Measurements from ENCODE around the gene POU1F1. TPM values are rescaled to one million over a fixed set of nuclear protein-coding genes. Genes with fewer than 3 reads are reported as not detected.
"Not testable (repeated sequence)": the region's sequence is repeated elsewhere in the genome, so short reads cannot be mapped to it uniquely, and the experiment has no call there.

The POU1F1 gene
- total and polyA plus RNA-seq, 2 donors, result 0.11 to 0.28 TPM

DNA sequence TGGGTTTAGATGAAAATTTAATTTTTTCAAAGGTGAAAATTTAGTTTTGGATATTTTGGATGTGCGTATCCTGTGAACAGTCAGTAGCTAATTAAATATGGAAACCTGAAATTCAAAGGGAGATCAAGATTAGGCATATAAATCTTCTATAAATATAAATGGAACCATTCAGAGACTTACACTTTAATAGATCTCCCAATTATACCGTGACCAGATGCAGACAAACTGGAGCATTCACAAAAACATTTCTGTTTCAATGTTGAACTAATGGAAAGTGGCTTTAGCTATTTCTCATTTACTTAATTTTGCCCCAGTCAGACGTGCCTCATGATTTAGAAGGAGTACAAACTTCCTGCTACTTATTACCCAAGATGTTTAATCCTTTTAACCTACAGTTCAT is 29.1 kb upstream of the POU1F1 start:
- H3K4me3 ChIP-seq (ENCODE audit: low read length in 2 of 2), result no peak overlapping the region
- 93% methylated on average over 3 of the region's 3 CpGs for WGBS
- no peaks in the 10 kb centered on the region for H3K27me3 ChIP-seq (ENCODE audit: control insufficient read depth in 2 of 2, insufficient read depth in 1 of 2, low read length in 1 of 2)
- H3K4me1 ChIP-seq (ENCODE audit: control insufficient read depth in 2 of 2, insufficient read depth in 2 of 2, low read length in 2 of 2), result no peaks in the 10 kb centered on the region
- no peaks in the 10 kb centered on the region for H3K36me3 ChIP-seq (ENCODE audit: control insufficient read depth in 2 of 2, insufficient read depth in 2 of 2, low read length in 1 of 2)
- no peak for DNase-seq (ENCODE audit: low read depth in 6 of 9, low spot score in 9 of 9)
- no peak overlapping the region for H3K27ac ChIP-seq (ENCODE audit: low read depth in 1 of 2, low read length in 1 of 2)
- H3K9me3 ChIP-seq (ENCODE audit: control insufficient read depth in 2 of 2, insufficient read depth in 1 of 2, low read length in 1 of 2), result no peaks in the 10 kb centered on the region

DNA sequence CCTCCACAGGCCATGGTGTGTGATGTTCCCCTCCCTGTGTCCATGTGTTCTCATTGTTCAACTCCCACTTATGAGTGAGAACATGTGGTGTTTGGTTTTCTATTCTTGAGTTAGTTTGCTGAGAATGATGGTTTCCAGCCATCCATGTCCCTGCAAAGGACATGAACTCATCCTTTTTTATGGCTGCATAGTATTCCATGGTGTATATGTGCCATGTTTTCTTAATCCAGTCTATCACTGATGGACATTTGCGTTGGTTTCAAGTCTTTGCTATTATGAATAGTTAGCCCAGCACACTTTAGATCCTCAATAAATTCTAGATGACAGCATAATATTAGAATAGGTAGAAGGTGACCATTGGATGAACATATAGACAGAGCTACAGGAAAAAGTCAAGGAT is 28.6 kb upstream of the POU1F1 start:
- WGBS, result 96% methylated on average over 1 of the region's 1 CpG
- not testable (repeated sequence) for DNase-seq (ENCODE audit: low read depth in 6 of 9, low spot score in 9 of 9); H3K4me3 ChIP-seq (ENCODE audit: low read length in 2 of 2); H3K27ac ChIP-seq (ENCODE audit: low read depth in 1 of 2, low read length in 1 of 2); H3K4me1 ChIP-seq (ENCODE audit: control insufficient read depth in 2 of 2, insufficient read depth in 2 of 2, low read length in 2 of 2); H3K36me3 ChIP-seq (ENCODE audit: control insufficient read depth in 2 of 2, insufficient read depth in 2 of 2, low read length in 1 of 2); H3K9me3 ChIP-seq (ENCODE audit: control insufficient read depth in 2 of 2, insufficient read depth in 1 of 2, low read length in 1 of 2); H3K27me3 ChIP-seq (ENCODE audit: control insufficient read depth in 2 of 2, insufficient read depth in 1 of 2, low read length in 1 of 2)

DNA sequence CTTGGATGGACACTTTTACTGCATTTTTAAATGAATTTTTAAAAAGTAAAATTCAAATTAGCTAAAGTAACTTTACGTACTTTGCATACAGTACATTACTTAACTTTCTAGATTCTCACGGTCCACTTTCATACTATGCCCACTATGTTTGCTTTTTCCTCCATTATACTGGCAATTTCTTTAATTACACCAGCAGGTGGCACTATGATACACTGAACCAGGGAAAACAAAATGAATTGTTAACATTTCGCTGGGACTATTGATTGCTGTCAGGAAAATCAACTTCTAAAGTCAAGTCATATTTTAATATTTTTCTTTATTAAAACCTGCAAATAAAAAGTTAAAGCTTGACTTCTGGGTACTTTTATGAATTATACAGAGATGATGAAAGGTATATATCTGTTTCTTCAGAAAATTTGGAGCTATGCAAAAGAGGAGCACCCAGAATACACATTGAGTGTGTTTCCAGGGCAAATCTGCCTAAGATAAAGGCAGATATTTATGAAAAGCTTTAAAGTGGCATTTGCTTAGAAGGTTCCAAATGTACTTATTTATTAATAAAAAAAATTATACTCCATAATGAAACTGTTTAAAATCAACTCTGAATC is 21.8 kb upstream of the POU1F1 start:
- Histone ChIP-seq H3K27ac (ENCODE audit: low read depth in 1 of 2, low read length in 1 of 2) (no peak overlapping the region), H3K4me1 (ENCODE audit: control insufficient read depth in 2 of 2, insufficient read depth in 2 of 2, low read length in 2 of 2) (no peaks in the 10 kb centered on the region), H3K4me3 (ENCODE audit: low read length in 2 of 2) (no peak overlapping the region), H3K36me3 (ENCODE audit: control insufficient read depth in 2 of 2, insufficient read depth in 2 of 2, low read length in 1 of 2) (no peaks in the 10 kb centered on the region), H3K27me3 (ENCODE audit: control insufficient read depth in 2 of 2, insufficient read depth in 1 of 2, low read length in 1 of 2) (no peaks in the 10 kb centered on the region), H3K9me3 (ENCODE audit: control insufficient read depth in 2 of 2, insufficient read depth in 1 of 2, low read length in 1 of 2) (no peaks in the 10 kb centered on the region)
- WGBS, result 42% methylated on average over 3 of the region's 3 CpGs
- DNase-seq (ENCODE audit: low read depth in 6 of 9, low spot score in 9 of 9), result peak; percentile 1 to 54 (median 18)

DNA sequence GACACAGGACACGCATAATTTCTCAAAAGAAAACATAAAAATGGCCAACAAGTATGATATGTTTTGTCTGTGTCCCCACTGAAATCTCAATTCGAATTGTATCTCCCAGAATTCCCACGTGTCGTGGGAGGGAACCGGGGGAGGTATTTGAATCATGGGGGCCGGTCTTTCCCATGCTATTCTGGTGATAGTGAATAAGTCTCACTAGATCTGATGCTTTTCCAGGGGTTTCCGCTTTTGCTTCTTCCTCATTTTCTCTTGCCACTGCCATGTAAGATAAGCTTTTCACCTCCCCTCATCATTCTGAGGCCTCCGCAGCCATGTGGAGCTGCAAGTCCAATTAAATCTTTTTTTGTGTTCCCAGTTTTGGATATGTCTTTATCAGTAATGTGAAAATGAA is 12.1 kb upstream of the POU1F1 start:
- Histone ChIP-seq H3K4me1 (ENCODE audit: control insufficient read depth in 2 of 2, insufficient read depth in 2 of 2, low read length in 2 of 2) (no peaks in the 10 kb centered on the region), H3K27ac (ENCODE audit: low read depth in 1 of 2, low read length in 1 of 2) (no peak overlapping the region), H3K9me3 (ENCODE audit: control insufficient read depth in 2 of 2, insufficient read depth in 1 of 2, low read length in 1 of 2) (no peaks in the 10 kb centered on the region), H3K4me3 (ENCODE audit: low read length in 2 of 2) (no peak overlapping the region), H3K27me3 (ENCODE audit: control insufficient read depth in 2 of 2, insufficient read depth in 1 of 2, low read length in 1 of 2) (no peaks in the 10 kb centered on the region), H3K36me3 (ENCODE audit: control insufficient read depth in 2 of 2, insufficient read depth in 2 of 2, low read length in 1 of 2) (no peaks in the 10 kb centered on the region)
- no peak for DNase-seq (ENCODE audit: low read depth in 6 of 9, low spot score in 9 of 9)
- WGBS, result 97% methylated on average over 8 of the region's 8 CpGs

DNA sequence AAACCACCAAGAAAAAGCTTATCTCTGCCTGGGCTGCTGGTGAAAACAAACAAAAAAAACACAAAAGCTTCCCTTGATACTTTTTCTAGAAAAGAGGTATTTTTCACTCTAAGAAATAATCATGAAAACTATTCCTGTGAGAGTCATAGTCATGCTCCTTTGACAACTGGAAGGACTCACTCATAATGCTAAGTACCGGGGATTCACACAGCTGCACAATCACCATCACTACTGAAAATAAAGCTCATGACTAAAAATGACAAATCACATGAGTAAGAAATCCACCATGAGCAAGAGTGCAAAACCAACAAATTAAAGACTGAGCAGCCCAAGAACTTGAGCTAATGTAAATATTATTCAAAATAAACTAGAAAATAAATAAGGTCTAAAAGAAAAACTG is 10.6 kb upstream of the POU1F1 start:
- no peak for DNase-seq (ENCODE audit: low read depth in 6 of 9, low spot score in 9 of 9)
- Histone ChIP-seq H3K27me3 (ENCODE audit: control insufficient read depth in 2 of 2, insufficient read depth in 1 of 2, low read length in 1 of 2) (no peaks in the 10 kb centered on the region), H3K4me1 (ENCODE audit: control insufficient read depth in 2 of 2, insufficient read depth in 2 of 2, low read length in 2 of 2) (no peaks in the 10 kb centered on the region), H3K9me3 (ENCODE audit: control insufficient read depth in 2 of 2, insufficient read depth in 1 of 2, low read length in 1 of 2) (no peaks in the 10 kb centered on the region), H3K27ac (ENCODE audit: low read depth in 1 of 2, low read length in 1 of 2) (no peak overlapping the region), H3K4me3 (ENCODE audit: low read length in 2 of 2) (no peak overlapping the region), H3K36me3 (ENCODE audit: control insufficient read depth in 2 of 2, insufficient read depth in 2 of 2, low read length in 1 of 2) (no peaks in the 10 kb centered on the region)
- WGBS, result 95% methylated on average over 1 of the region's 1 CpG

DNA sequence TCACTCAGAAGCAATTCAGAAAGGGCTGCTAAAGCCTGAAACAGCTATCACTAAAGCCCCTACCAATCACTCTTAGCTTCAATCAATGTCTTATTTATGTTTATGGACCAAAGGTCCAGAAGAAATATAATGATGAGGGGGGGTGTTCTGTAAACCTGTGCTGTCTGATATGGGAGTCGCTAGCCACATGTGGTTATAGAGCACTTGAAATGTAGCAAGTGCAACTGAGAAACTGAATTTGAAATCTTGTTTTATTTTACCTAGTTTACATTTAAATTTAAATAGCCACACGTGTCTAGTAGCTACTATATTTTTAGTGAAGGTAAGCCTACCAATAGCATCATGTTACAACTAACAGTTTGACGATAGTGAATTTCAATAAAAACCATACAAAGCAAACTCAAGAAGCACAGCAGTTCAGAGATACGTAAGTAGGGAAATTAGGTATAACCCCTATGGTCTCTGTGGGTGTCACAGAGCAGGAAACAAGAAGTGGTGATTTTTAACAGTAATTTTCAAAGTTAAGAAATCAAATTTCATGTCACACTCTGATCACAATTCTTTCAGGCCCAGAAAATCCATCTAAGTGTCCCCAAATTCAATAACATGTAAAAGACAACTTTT is 3.6 kb downstream of the POU1F1 start:
- H3K4me3 ChIP-seq (ENCODE audit: low read length in 2 of 2), result no peak overlapping the region
- H3K36me3 ChIP-seq (ENCODE audit: control insufficient read depth in 2 of 2, insufficient read depth in 2 of 2, low read length in 1 of 2), result no peaks in the 10 kb centered on the region
- H3K27ac ChIP-seq (ENCODE audit: low read depth in 1 of 2, low read length in 1 of 2), result no peak overlapping the region
- peaks cover 2 to 12% of the 10 kb centered on the region in 2 donors for H3K4me1 ChIP-seq (ENCODE audit: control insufficient read depth in 2 of 2, insufficient read depth in 2 of 2, low read length in 2 of 2)
- no peak for DNase-seq (ENCODE audit: low read depth in 6 of 9, low spot score in 9 of 9)
- 95% methylated on average over 4 of the region's 4 CpGs for WGBS
- no peaks in the 10 kb centered on the region for H3K9me3 ChIP-seq (ENCODE audit: control insufficient read depth in 2 of 2, insufficient read depth in 1 of 2, low read length in 1 of 2)
- H3K27me3 ChIP-seq (ENCODE audit: control insufficient read depth in 2 of 2, insufficient read depth in 1 of 2, low read length in 1 of 2), result no peaks in the 10 kb centered on the region

DNA sequence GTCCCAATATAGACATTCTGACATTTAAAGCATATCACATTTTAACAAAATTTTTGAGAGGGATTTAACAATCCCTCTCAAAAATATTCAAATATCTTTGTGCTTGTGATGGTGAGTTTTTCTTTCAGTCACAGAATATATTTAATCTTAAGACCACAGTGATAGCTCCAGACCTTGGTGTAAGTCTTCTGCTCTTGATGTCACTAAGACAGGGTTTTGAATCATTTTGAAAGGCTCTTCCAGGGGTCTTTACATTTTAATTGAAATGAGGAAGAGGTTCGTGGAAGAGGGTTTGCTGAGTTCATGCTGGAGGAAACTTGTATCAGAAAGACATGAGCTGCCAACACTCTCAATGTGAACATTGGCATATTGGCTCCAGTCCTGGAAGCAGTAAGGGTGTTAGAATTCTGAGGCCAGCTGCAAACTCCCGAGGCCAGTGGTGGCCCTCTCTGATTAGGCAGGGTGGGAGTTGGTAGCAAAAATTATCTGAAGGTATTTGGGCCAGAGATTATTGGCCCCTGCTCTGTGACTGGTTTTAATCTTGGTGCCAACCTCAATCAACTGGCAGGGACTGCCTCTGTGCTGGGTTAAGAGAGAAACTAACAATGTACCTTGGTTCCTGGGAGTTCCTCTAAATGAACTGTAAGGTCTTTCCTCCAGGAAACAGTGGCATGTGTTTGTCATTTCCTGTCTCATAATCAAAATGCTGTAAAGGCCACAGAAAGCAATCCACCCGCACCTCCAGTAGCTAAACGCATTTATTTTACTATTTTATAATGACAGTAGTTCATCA is 5.3 kb downstream of the POU1F1 start:
- WGBS, result 21% methylated on average over 4 of the region's 4 CpGs
- Histone ChIP-seq H3K36me3 (ENCODE audit: control insufficient read depth in 2 of 2, insufficient read depth in 2 of 2, low read length in 1 of 2) (no peaks in the 10 kb centered on the region), H3K27ac (ENCODE audit: low read depth in 1 of 2, low read length in 1 of 2) (peak overlapping the region in 1 of 2 donors; percentile 18), H3K4me3 (ENCODE audit: low read length in 2 of 2) (no peak overlapping the region), H3K4me1 (ENCODE audit: control insufficient read depth in 2 of 2, insufficient read depth in 2 of 2, low read length in 2 of 2) (peaks cover 2 to 12% of the 10 kb centered on the region in 2 donors), H3K9me3 (ENCODE audit: control insufficient read depth in 2 of 2, insufficient read depth in 1 of 2, low read length in 1 of 2) (no peaks in the 10 kb centered on the region), H3K27me3 (ENCODE audit: control insufficient read depth in 2 of 2, insufficient read depth in 1 of 2, low read length in 1 of 2) (no peaks in the 10 kb centered on the region)
- DNase-seq (ENCODE audit: low read depth in 6 of 9, low spot score in 9 of 9), result peak in 3 of 9 donors; percentile 6 to 40 (median 7)

DNA sequence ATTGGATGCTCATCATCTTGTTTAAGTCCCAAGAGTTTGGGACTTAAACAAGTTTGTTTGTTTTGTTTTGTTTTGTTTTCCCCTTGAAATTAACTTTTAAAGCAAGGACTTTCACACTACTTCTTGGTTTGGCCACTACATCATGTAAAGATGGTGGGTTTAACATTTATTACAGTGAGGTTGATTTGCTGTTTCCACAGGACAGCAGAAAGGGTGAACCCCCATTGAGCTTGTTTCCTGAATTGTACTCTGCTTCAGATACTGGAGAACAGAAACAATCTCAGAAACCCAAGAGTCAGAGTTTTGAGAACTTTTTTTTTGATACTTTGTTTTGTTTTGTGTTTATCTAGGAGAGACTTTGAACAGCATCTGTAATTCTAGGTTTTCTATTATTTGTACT is 6.7 kb downstream of the POU1F1 start:
- no peak overlapping the region for H3K4me3 ChIP-seq (ENCODE audit: low read length in 2 of 2)

DNA sequence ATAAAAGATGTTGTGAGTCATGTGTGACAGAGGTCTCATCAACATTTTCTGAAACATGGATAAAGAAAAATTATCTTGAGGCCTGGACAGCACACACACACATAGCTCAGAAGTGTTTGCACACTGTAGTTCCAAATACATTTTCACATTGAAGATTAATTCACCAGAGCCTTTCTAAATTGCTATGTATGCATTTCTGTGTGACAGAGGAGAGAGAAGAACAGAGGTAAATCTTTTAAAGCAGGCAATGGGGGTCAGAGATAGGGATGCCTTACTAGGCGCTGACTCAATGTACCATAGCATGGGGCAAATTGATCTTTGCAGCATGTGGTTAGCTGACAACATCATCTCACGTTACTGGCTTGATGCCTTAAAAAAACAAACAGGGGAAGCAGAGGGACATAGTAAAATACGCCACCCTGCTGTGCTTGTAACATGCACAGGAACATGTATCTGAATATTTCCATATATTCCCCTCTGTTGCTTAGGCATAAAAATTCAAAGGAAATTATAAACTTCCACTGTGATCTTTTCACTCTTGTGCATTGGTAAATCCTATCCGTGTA is 7.7 kb downstream of the POU1F1 start:
- no peaks in the 10 kb centered on the region for H3K9me3 ChIP-seq (ENCODE audit: control insufficient read depth in 2 of 2, insufficient read depth in 1 of 2, low read length in 1 of 2)
- H3K36me3 ChIP-seq (ENCODE audit: control insufficient read depth in 2 of 2, insufficient read depth in 2 of 2, low read length in 1 of 2), result no peaks in the 10 kb centered on the region
- H3K27me3 ChIP-seq (ENCODE audit: control insufficient read depth in 2 of 2, insufficient read depth in 1 of 2, low read length in 1 of 2), result no peaks in the 10 kb centered on the region
- peaks cover 2 to 12% of the 10 kb centered on the region in 2 donors for H3K4me1 ChIP-seq (ENCODE audit: control insufficient read depth in 2 of 2, insufficient read depth in 2 of 2, low read length in 2 of 2)
- no peak for DNase-seq (ENCODE audit: low read depth in 6 of 9, low spot score in 9 of 9)
- 85% methylated on average over 4 of the region's 4 CpGs for WGBS
- H3K27ac ChIP-seq (ENCODE audit: low read depth in 1 of 2, low read length in 1 of 2), result peak overlapping the region in 1 of 2 donors; percentile 23
- no peak overlapping the region for H3K4me3 ChIP-seq (ENCODE audit: low read length in 2 of 2)

More for the DNA sequence above, 6.7 kb downstream of the POU1F1 start:
- DNase-seq (ENCODE audit: low read depth in 6 of 9, low spot score in 9 of 9), result no peak
- Histone ChIP-seq H3K36me3 (ENCODE audit: control insufficient read depth in 2 of 2, insufficient read depth in 2 of 2, low read length in 1 of 2) (no peaks in the 10 kb centered on the region), H3K4me1 (ENCODE audit: control insufficient read depth in 2 of 2, insufficient read depth in 2 of 2, low read length in 2 of 2) (peaks cover 2 to 12% of the 10 kb centered on the region in 2 donors), H3K27ac (ENCODE audit: low read depth in 1 of 2, low read length in 1 of 2) (no peak overlapping the region), H3K27me3 (ENCODE audit: control insufficient read depth in 2 of 2, insufficient read depth in 1 of 2, low read length in 1 of 2) (no peaks in the 10 kb centered on the region), H3K9me3 (ENCODE audit: control insufficient read depth in 2 of 2, insufficient read depth in 1 of 2, low read length in 1 of 2) (no peaks in the 10 kb centered on the region)

All from thymus (tissue), 11 donors.